ENCODE measurements around the gene CCL1. TPM values are rescaled to one million over a fixed set of nuclear protein-coding genes. Genes with fewer than 3 reads are reported as not detected.

Gene CCL1, protein sequence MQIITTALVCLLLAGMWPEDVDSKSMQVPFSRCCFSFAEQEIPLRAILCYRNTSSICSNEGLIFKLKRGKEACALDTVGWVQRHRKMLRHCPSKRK
- total RNA-seq (not detected), polyA plus RNA-seq (not detected)

DNA sequence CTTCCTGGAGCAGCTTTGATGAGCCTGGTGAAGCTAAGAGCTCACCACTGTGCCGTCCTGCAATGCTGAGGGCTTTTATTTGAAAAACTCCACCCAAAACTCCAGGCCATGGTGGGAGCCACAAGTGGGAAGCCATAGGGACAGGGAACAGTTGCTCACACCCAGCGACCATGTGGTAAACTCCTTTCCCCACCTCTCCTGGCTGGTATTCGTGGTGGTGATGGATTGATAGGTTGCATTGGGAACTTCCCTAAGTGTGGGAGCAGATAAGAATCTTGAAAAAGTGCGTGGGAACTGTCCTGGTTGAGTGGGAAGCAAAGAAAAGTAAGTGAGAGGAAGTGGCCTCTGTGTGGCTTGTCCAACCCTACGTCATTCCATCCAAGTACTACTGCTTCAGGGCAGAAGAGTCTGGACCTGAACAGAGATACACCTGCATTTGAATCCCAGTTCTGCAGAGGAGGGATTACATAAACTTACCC is at the start of gene CCL1:
Gene CCL1 (minus strand): TSS at position 51 of the 479 bp plus-strand sequence. CDS start 72 bp downstream, outside the sequence.
- Histone ChIP-seq H3K9ac (ENCODE audit: low read depth in 1 of 2, low read length in 2 of 2) (no peak within 1 kb of the TSS), H3K9me3 (ENCODE audit: control insufficient read depth in 4 of 4, low read length in 3 of 4) (no peaks in the 10 kb centered on the region), H3K36me3 (ENCODE audit: control insufficient read depth in 4 of 4, insufficient read depth in 3 of 4, low read depth in 1 of 4, low read length in 3 of 4) (no peaks in the 10 kb centered on the region), H3K4me1 (ENCODE audit: control insufficient read depth in 4 of 4, insufficient read depth in 4 of 4, low read length in 3 of 4) (peaks cover 0 to 5% (median 4%) of the 10 kb centered on the region in 4 donors), H3K27ac (ENCODE audit: low read depth in 1 of 2, low read length in 2 of 2) (no peak within 1 kb of the TSS), H3K27me3 (ENCODE audit: control insufficient read depth in 4 of 4, insufficient read depth in 4 of 4, low read length in 3 of 4) (peaks cover 0 to 2% (median 0%) of the 10 kb centered on the region in 4 donors), H3K4me3 (ENCODE audit: low read depth in 1 of 3, low read length in 3 of 3) (no peak within 1 kb of the TSS)
- 62% methylated on average over 5 of the region's 5 CpGs for WGBS
- no peak for TF ChIP-seq HNF4G (IDR thresholded peaks at IDR 0.05)
- DNase-seq (ENCODE audit: low spot score) = no peak

DNA sequence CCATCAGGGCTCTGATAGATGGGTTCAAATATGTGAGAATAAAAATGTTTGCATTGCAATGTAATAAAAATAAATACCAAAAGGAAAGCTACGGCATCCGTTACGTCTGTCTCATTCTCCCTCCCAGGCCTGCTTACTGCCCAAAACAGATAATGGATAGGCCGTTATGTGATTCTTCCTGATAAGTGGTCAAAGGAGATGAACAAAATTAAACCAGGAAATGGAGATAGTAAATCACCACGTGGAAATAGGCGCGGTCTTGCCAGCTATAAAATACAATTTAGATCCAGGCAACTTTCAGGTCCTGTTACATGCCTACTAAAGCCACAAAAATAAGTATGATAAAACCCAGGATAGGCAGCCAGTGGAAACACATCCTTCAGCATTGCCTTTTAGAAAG is 49.5 kb upstream of the CCL1 start:
- no peaks in the 10 kb centered on the region for H3K36me3 ChIP-seq (ENCODE audit: control insufficient read depth in 4 of 4, insufficient read depth in 3 of 4, low read depth in 1 of 4, low read length in 3 of 4)
- no peak overlapping the region for H3K9ac ChIP-seq (ENCODE audit: low read depth in 1 of 2, low read length in 2 of 2)
- H3K27me3 ChIP-seq (ENCODE audit: control insufficient read depth in 4 of 4, insufficient read depth in 4 of 4, low read length in 3 of 4) = peaks cover 0 to 5% (median 1%) of the 10 kb centered on the region in 4 donors
- 67% methylated on average over 7 of the region's 7 CpGs for WGBS
- H3K4me1 ChIP-seq (ENCODE audit: control insufficient read depth in 4 of 4, insufficient read depth in 4 of 4, low read length in 3 of 4) = no peaks in the 10 kb centered on the region
- no peaks in the 10 kb centered on the region for H3K9me3 ChIP-seq (ENCODE audit: control insufficient read depth in 4 of 4, low read length in 3 of 4)
- TF ChIP-seq SP1 (IDR thresholded peaks at IDR 0.05) (no peak), RXRA (IDR thresholded peaks at IDR 0.05) (no peak), YY1 (IDR thresholded peaks at IDR 0.05) (no peak), GABPA (IDR thresholded peaks at IDR 0.05 in 1 of 2, conservative IDR thresholded peaks at IDR 0.05 in 1 of 2) (no peak)
- TF ChIP-seq, protein P1, sequence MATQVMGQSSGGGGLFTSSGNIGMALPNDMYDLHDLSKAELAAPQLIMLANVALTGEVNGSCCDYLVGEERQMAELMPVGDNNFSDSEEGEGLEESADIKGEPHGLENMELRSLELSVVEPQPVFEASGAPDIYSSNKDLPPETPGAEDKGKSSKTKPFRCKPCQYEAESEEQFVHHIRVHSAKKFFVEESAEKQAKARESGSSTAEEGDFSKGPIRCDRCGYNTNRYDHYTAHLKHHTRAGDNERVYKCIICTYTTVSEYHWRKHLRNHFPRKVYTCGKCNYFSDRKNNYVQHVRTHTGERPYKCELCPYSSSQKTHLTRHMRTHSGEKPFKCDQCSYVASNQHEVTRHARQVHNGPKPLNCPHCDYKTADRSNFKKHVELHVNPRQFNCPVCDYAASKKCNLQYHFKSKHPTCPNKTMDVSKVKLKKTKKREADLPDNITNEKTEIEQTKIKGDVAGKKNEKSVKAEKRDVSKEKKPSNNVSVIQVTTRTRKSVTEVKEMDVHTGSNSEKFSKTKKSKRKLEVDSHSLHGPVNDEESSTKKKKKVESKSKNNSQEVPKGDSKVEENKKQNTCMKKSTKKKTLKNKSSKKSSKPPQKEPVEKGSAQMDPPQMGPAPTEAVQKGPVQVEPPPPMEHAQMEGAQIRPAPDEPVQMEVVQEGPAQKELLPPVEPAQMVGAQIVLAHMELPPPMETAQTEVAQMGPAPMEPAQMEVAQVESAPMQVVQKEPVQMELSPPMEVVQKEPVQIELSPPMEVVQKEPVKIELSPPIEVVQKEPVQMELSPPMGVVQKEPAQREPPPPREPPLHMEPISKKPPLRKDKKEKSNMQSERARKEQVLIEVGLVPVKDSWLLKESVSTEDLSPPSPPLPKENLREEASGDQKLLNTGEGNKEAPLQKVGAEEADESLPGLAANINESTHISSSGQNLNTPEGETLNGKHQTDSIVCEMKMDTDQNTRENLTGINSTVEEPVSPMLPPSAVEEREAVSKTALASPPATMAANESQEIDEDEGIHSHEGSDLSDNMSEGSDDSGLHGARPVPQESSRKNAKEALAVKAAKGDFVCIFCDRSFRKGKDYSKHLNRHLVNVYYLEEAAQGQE (IDR thresholded peaks at IDR 0.05) = no peak
- TF ChIP-seq, protein P2, sequence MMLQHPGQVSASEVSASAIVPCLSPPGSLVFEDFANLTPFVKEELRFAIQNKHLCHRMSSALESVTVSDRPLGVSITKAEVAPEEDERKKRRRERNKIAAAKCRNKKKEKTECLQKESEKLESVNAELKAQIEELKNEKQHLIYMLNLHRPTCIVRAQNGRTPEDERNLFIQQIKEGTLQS (IDR thresholded peaks at IDR 0.05) = no peak
- H3K27ac ChIP-seq (ENCODE audit: low read depth in 1 of 2, low read length in 2 of 2) = no peak overlapping the region
- H3K4me3 ChIP-seq (ENCODE audit: low read depth in 1 of 3, low read length in 3 of 3) = no peak overlapping the region
- no peak for DNase-seq (ENCODE audit: low spot score)

DNA sequence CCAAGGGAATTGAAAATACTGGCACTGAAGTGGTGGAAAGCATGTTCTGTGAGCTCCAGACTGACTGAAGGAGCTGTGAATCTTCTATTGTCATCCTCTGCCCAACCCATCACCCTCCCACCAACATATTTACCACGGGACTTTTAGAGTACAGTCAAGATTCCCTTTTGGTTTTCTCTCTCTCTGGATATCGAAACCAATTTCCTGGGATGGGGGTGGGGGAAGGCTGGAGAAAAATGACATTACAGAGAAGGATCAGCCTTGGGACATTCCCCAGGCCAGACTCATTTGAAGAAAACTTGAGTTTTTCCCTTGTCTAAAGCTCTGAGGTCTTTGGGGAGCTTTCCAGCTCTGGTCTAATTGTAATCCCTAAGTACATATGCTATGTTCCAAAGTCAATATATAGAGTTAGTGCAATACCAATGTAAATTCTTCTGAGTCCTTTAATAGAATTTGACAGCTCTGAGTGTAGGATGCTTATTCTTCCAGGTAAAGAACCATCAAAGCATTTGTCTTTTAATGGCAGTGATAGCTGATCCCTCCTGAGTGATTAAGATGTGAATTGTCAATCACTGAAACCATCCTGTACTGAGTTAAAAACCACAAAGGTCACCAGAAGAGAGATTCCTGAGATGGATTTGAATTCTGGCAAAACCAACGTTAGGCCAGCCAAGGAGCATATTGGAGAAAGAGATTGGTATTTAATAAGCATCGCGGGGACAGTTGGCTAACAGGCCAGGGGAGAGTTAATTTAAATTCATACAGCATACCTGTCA is 48.8 kb upstream of the CCL1 start:
- DNase-seq (ENCODE audit: low spot score) = no peak
- Histone ChIP-seq H3K27me3 (ENCODE audit: control insufficient read depth in 4 of 4, insufficient read depth in 4 of 4, low read length in 3 of 4) (peaks cover 0 to 5% (median 1%) of the 10 kb centered on the region in 4 donors), H3K36me3 (ENCODE audit: control insufficient read depth in 4 of 4, insufficient read depth in 3 of 4, low read depth in 1 of 4, low read length in 3 of 4) (no peaks in the 10 kb centered on the region), H3K27ac (ENCODE audit: low read depth in 1 of 2, low read length in 2 of 2) (no peak overlapping the region), H3K4me3 (ENCODE audit: low read depth in 1 of 3, low read length in 3 of 3) (no peak overlapping the region), H3K4me1 (ENCODE audit: control insufficient read depth in 4 of 4, insufficient read depth in 4 of 4, low read length in 3 of 4) (no peaks in the 10 kb centered on the region), H3K9me3 (ENCODE audit: control insufficient read depth in 4 of 4, low read length in 3 of 4) (no peaks in the 10 kb centered on the region), H3K9ac (ENCODE audit: low read depth in 1 of 2, low read length in 2 of 2) (no peak overlapping the region)
- no peak for TF ChIP-seq HNF4G (IDR thresholded peaks at IDR 0.05)
- no peak for TF ChIP-seq FOXA1 (IDR thresholded peaks at IDR 0.05)
- no peak for TF ChIP-seq HNF4A (conservative IDR thresholded peaks at IDR 0.05)
- TF ChIP-seq, protein P2 (IDR thresholded peaks at IDR 0.05) = no peak
- TF ChIP-seq NR2F2 (IDR thresholded peaks at IDR 0.05) = no peak
- no peak for TF ChIP-seq GABPA (IDR thresholded peaks at IDR 0.05 in 1 of 2, conservative IDR thresholded peaks at IDR 0.05 in 1 of 2)
- no peak for TF ChIP-seq RAD21 (IDR thresholded peaks at IDR 0.05)
- TF ChIP-seq EGR1 (IDR thresholded peaks at IDR 0.05; ENCODE audit: low read depth in 2 of 2) = no peak
- TF ChIP-seq FOXA2 (IDR thresholded peaks at IDR 0.05) = no peak
- no peak for TF ChIP-seq SP1 (IDR thresholded peaks at IDR 0.05)
- WGBS = 71% methylated on average over 5 of the region's 5 CpGs
